ENCODE results near the gene GNPTAB. TPM values are rescaled to one million over a fixed set of nuclear protein-coding genes. Genes with fewer than 3 reads are reported as not detected.

The GNPTAB gene
- total and polyA plus RNA-seq, 2 donors (not counting 1 experiment from before 2014, with no cell fraction given): 10.4 to 79.4 TPM

GRCh38 chr12:101845137-101845711, 14.5 kb upstream of the GNPTAB start:
- Histone ChIP-seq H3K9ac (ENCODE audit: low read length) (no peak overlapping the region), H3K4me2 (replicated peaks; ENCODE audit: low read depth, low read length, poor library complexity, severe bottlenecking) (no peak overlapping the region), H3K79me2 (ENCODE audit: control insufficient read depth, insufficient read depth, low read length) (no peaks in the 10 kb centered on the region), H3K4me1 (ENCODE audit: control insufficient read depth in 2 of 2, insufficient read depth in 2 of 2, low read length in 2 of 2) (no peaks in the 10 kb centered on the region), H3K27ac (ENCODE audit: low read length in 2 of 2) (no peak overlapping the region), H3K4me3 (ENCODE audit: control extremely low read depth in 1 of 5, extremely low read depth in 1 of 5, insufficient read depth in 1 of 5, low read depth in 2 of 5, low read length in 4 of 5) (no peak overlapping the region), H3K9me3 (ENCODE audit: control extremely low read depth in 1 of 3, control insufficient read depth in 2 of 3, insufficient read depth in 1 of 3, low read length in 2 of 3) (no peaks in the 10 kb centered on the region), H3K36me3 (replicated peaks in 1 of 2; ENCODE audit: control extremely low read depth in 1 of 2, control insufficient read depth in 1 of 2, extremely low read depth in 1 of 2, insufficient read depth in 2 of 2, low read length in 1 of 2) (no peaks in the 10 kb centered on the region), H3K27me3 (replicated peaks in 1 of 4; ENCODE audit: control extremely low read depth in 1 of 4, control insufficient read depth in 3 of 4, insufficient read depth in 4 of 4, low read length in 3 of 4) (no peaks in the 10 kb centered on the region), H2AFZ (ENCODE audit: insufficient read depth, low read depth, low read length, poor library complexity, severe bottlenecking) (no peak overlapping the region), H4K20me1 (ENCODE audit: control insufficient read depth, insufficient read depth, low read length, poor library complexity, severe bottlenecking) (no peaks in the 10 kb centered on the region)
- ATAC-seq (ENCODE audit: low read depth) (no peak), DNase-seq (no peak)
- ChIA-PET POLR2A (no interaction called here), CTCF (interaction anchor here (0.6 to 2.7 kb wide), 3 partner anchors 14 to 1104 kb away, joined by 3 to 6 read pairs (median 3); partner anchors contain the start of gene GNPTAB)
- TF ChIP-seq CTCF (IDR thresholded peaks at IDR 0.05) (no peak), EZH2 (IDR thresholded peaks at IDR 0.05; ENCODE audit: borderline replicate concordance, insufficient read depth, low read depth, low read length, poor library complexity, severe bottlenecking) (no peak)
- Mint-ChIP-seq H3K27ac (no peak overlapping the region), H3K27me3 (no peaks in the 10 kb centered on the region), H3K4me3 (no peak overlapping the region), H3K4me1 (peaks cover 3% of the 10 kb centered on the region), H3K9me3 (ENCODE audit: insufficient read depth) (no peaks in the 10 kb centered on the region)
- 94% methylated on average over 2 of the region's 5 CpGs for WGBS (ENCODE audit: insufficient coverage)
- intact Hi-C loops (cut with micrococcal nuclease): no loop called here

GRCh38 chr12:101841069-101841468, 10.3 kb upstream of the GNPTAB start:
- H3K4me1 ChIP-seq (ENCODE audit: control insufficient read depth in 2 of 2, insufficient read depth in 2 of 2, low read length in 2 of 2): peaks cover 17 to 18% of the 10 kb centered on the region in 2 donors
- Mint-ChIP-seq H3K4me3 (no peak overlapping the region), H3K9me3 (ENCODE audit: insufficient read depth) (no peaks in the 10 kb centered on the region), H3K27me3 (no peaks in the 10 kb centered on the region), H3K4me1 (peaks cover 19% of the 10 kb centered on the region), H3K27ac (no peak overlapping the region)
- DNase-seq (no peak), ATAC-seq (ENCODE audit: low read depth) (no peak)
- no peak overlapping the region for H3K27ac ChIP-seq (ENCODE audit: low read length in 2 of 2)
- ChIA-PET CTCF (interaction anchor here (1.3 to 5.8 kb wide), 16 partner anchors 11 to 433 kb away, joined by 3 to 138 read pairs (median 10); partner anchors contain the start of genes ARL1, DRAM1 and GNPTAB), POLR2A (no interaction called here)
- intact Hi-C loops (cut with micrococcal nuclease): no loop called here
- TF ChIP-seq CTCF (IDR thresholded peaks at IDR 0.05): no peak
- no peak for TF ChIP-seq EZH2 (IDR thresholded peaks at IDR 0.05; ENCODE audit: borderline replicate concordance, insufficient read depth, low read depth, low read length, poor library complexity, severe bottlenecking)
- no peaks in the 10 kb centered on the region for H4K20me1 ChIP-seq (ENCODE audit: control insufficient read depth, insufficient read depth, low read length, poor library complexity, severe bottlenecking)
- WGBS (ENCODE audit: insufficient coverage): no CpG with 5 or more reads among the region's 4 CpGs
- H3K9ac ChIP-seq (ENCODE audit: low read length): no peak overlapping the region
- no peak overlapping the region for H3K4me3 ChIP-seq (ENCODE audit: control extremely low read depth in 1 of 5, extremely low read depth in 1 of 5, insufficient read depth in 1 of 5, low read depth in 2 of 5, low read length in 4 of 5)
- no peaks in the 10 kb centered on the region for H3K27me3 ChIP-seq (replicated peaks in 1 of 4; ENCODE audit: control extremely low read depth in 1 of 4, control insufficient read depth in 3 of 4, insufficient read depth in 4 of 4, low read length in 3 of 4)
- no peaks in the 10 kb centered on the region for H3K79me2 ChIP-seq (ENCODE audit: control insufficient read depth, insufficient read depth, low read length)
- no peak overlapping the region for H3K4me2 ChIP-seq (replicated peaks; ENCODE audit: low read depth, low read length, poor library complexity, severe bottlenecking)
- no peaks in the 10 kb centered on the region for H3K9me3 ChIP-seq (ENCODE audit: control extremely low read depth in 1 of 3, control insufficient read depth in 2 of 3, insufficient read depth in 1 of 3, low read length in 2 of 3)
- no peaks in the 10 kb centered on the region for H3K36me3 ChIP-seq (replicated peaks in 1 of 2; ENCODE audit: control extremely low read depth in 1 of 2, control insufficient read depth in 1 of 2, extremely low read depth in 1 of 2, insufficient read depth in 2 of 2, low read length in 1 of 2)
- H2AFZ ChIP-seq (ENCODE audit: insufficient read depth, low read depth, low read length, poor library complexity, severe bottlenecking): no peak overlapping the region
